ENCODE data around the gene IQSEC2.

IQSEC2 gene

GRCh38 chrX:53224860-53225797, 56.3 kb downstream of the IQSEC2 start, which contains the start of gene KDM5C (continued):
- TF ChIP-seq PRDM4 (tag by site-specific recombination; IDR thresholded peaks at IDR 0.05), result peak; percentile 78
- 0 out of 2 replicates have a peak, but pooled peaks have one; percentile 12 for TF ChIP-seq ZNF16 (tag by site-specific recombination; IDR thresholded peaks at IDR 0.05; ENCODE audit: low read depth)
- no peak for TF ChIP-seq ZNF223 (tag by site-specific recombination; IDR thresholded peaks at IDR 0.05)
- no peak for TF ChIP-seq ZNF555 (tag by site-specific recombination; conservative IDR thresholded peaks at IDR 0.05)
- TF ChIP-seq ZNF311 (tag by site-specific recombination; IDR thresholded peaks at IDR 0.05; ENCODE audit: borderline replicate concordance), result no peak
- TF ChIP-seq ZNF354C (tag by site-specific recombination; IDR thresholded peaks at IDR 0.05; ENCODE audit: borderline replicate concordance, low read depth), result no peak
- TF ChIP-seq ZNF843 (tag by site-specific recombination; IDR thresholded peaks at IDR 0.05), result peak; percentile 87
- peak; percentile 94 for TF ChIP-seq INSM2 (tag by site-specific recombination; IDR thresholded peaks at IDR 0.05)
- TF ChIP-seq ZNF645 (tag by site-specific recombination; IDR thresholded peaks at IDR 0.05), result no peak; the same call in none of the 2 replicates
- peak; percentile 92 for TF ChIP-seq ZEB2 (tag by site-specific recombination; IDR thresholded peaks at IDR 0.05)
- peak; percentile 99 for TF ChIP-seq ZNF148 (tag by site-specific recombination; IDR thresholded peaks at IDR 0.05; ENCODE audit: borderline replicate concordance)
- peak; percentile 96 for TF ChIP-seq PATZ1 (tag by site-specific recombination; IDR thresholded peaks at IDR 0.05)
- TF ChIP-seq ZNF585B (tag by site-specific recombination; IDR thresholded peaks at IDR 0.05), result no peak
- TF ChIP-seq ZNF513 (tag by site-specific recombination; IDR thresholded peaks at IDR 0.05), result peak; percentile 37; the same call in 1 of the 2 replicates
- TF ChIP-seq YY1 (tag by site-specific recombination; IDR thresholded peaks at IDR 0.05), result peak; percentile 100
- peak; percentile 89 for TF ChIP-seq ELK4 (IDR thresholded peaks at IDR 0.05; ENCODE audit: borderline replicate concordance, low read depth, low read length)
- 0 out of 2 replicates have a peak, but pooled peaks have one; percentile 40 for TF ChIP-seq ZNF174 (tag by site-specific recombination; IDR thresholded peaks at IDR 0.05)
- no peak for TF ChIP-seq ZNF221 (tag by site-specific recombination; IDR thresholded peaks at IDR 0.05; ENCODE audit: borderline replicate concordance)
- TF ChIP-seq ZBTB49 (tag by site-specific recombination; IDR thresholded peaks at IDR 0.05; ENCODE audit: low read depth), result no peak
- peak; percentile 79; the same call in 1 of the 2 replicates for TF ChIP-seq PBX3 (CRISPR knock-in tag; IDR thresholded peaks at IDR 0.05)
